ENCODE results near the gene RAB11FIP5.

- TF ChIP-seq CTCF (conservative IDR thresholded peaks at IDR 0.05; ENCODE audit: low read depth in 2 of 2) (no peak), JUNB (IDR thresholded peaks at IDR 0.05; ENCODE audit: unreplicated experiment) (no peak), POLR2AphosphoS5 (IDR thresholded peaks at IDR 0.05; ENCODE audit: low read depth) (no peak), ETS1 (IDR thresholded peaks at IDR 0.05) (no peak), EZH2 (IDR thresholded peaks at IDR 0.05; ENCODE audit: low read depth, unreplicated experiment) (no peak), REST (IDR thresholded peaks at IDR 0.05; ENCODE audit: unreplicated experiment) (no peak), CREB1 (CRISPR knock-in tag; IDR thresholded peaks at IDR 0.05; ENCODE audit: low read depth) (no peak), ZNF114 (CRISPR knock-in tag; IDR thresholded peaks at IDR 0.05) (no peak), STAT1 (IDR thresholded peaks at IDR 0.05; ENCODE audit: unreplicated experiment) (no peak), EZH2phosphoT487 (IDR thresholded peaks at IDR 0.05; ENCODE audit: unreplicated experiment) (no peak), ZNF331 (CRISPR knock-in tag; IDR thresholded peaks at IDR 0.05; ENCODE audit: low read depth) (no peak), NANOG (IDR thresholded peaks at IDR 0.05; ENCODE audit: borderline replicate concordance) (no peak), ZNF462 (CRISPR knock-in tag; IDR thresholded peaks at IDR 0.05) (no peak)
Measured at GRCh38 chr2:73032702-73033097, 80.0 kb downstream of the RAB11FIP5 start.
